Measurements from ENCODE around the gene BCAP31.

BCAP31 gene

DNA sequence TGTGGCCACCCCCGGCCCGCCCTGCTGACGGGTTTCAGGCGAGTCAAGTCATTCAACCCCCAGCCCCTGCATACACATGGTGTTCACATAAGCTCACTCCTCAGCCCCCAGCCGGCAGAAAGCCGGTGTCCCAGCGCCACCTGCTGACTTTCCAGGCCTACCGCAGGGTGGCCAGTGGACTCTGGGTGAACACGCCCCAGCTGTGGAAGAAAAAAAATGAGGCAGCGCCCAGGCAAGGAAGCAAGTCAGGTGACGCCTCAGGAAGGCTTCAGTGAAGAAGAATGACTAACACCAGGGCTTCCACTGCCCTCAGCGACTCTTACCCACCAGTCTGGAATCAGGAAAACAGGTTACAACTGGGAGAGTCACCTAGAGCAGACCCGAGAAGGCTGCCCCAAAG lies 15.8 kb downstream of the BCAP31 start:
- TF ChIP-seq OSR1 (CRISPR knock-in tag; IDR thresholded peaks at IDR 0.05) (no peak), ARNTL (CRISPR knock-in tag; IDR thresholded peaks at IDR 0.05; ENCODE audit: borderline replicate concordance, low read depth) (no peak), ZNF70 (CRISPR knock-in tag; IDR thresholded peaks at IDR 0.05) (no peak), ZFP3 (CRISPR knock-in tag; IDR thresholded peaks at IDR 0.05) (no peak), ZFP30 (CRISPR knock-in tag; IDR thresholded peaks at IDR 0.05) (no peak), ZC3H10 (CRISPR knock-in tag; IDR thresholded peaks at IDR 0.05) (no peak), ZNF8 (CRISPR knock-in tag; IDR thresholded peaks at IDR 0.05) (no peak), GLIS3 (CRISPR knock-in tag; IDR thresholded peaks at IDR 0.05) (no peak), TOX (CRISPR knock-in tag; IDR thresholded peaks at IDR 0.05; ENCODE audit: borderline replicate concordance) (no peak), ZNF565 (CRISPR knock-in tag; conservative IDR thresholded peaks at IDR 0.05; ENCODE audit: low read depth) (no peak), BACH2 (CRISPR knock-in tag; IDR thresholded peaks at IDR 0.05; ENCODE audit: borderline replicate concordance) (no peak), ESRRG (CRISPR knock-in tag; IDR thresholded peaks at IDR 0.05) (no peak)
- TF ChIP-seq, protein P1, sequence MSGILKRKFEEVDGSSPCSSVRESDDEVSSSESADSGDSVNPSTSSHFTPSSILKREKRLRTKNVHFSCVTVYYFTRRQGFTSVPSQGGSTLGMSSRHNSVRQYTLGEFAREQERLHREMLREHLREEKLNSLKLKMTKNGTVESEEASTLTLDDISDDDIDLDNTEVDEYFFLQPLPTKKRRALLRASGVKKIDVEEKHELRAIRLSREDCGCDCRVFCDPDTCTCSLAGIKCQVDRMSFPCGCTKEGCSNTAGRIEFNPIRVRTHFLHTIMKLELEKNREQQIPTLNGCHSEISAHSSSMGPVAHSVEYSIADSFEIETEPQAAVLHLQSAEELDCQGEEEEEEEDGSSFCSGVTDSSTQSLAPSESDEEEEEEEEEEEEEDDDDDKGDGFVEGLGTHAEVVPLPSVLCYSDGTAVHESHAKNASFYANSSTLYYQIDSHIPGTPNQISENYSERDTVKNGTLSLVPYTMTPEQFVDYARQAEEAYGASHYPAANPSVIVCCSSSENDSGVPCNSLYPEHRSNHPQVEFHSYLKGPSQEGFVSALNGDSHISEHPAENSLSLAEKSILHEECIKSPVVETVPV (CRISPR knock-in tag; IDR thresholded peaks at IDR 0.05), result no peak
- TF ChIP-seq, protein P2, sequence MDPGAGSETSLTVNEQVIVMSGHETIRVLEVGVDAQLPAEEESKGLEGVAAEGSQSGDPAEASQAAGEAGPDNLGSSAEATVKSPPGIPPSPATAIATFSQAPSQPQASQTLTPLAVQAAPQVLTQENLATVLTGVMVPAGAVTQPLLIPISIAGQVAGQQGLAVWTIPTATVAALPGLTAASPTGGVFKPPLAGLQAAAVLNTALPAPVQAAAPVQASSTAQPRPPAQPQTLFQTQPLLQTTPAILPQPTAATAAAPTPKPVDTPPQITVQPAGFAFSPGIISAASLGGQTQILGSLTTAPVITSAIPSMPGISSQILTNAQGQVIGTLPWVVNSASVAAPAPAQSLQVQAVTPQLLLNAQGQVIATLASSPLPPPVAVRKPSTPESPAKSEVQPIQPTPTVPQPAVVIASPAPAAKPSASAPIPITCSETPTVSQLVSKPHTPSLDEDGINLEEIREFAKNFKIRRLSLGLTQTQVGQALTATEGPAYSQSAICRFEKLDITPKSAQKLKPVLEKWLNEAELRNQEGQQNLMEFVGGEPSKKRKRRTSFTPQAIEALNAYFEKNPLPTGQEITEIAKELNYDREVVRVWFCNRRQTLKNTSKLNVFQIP (CRISPR knock-in tag; IDR thresholded peaks at IDR 0.05; ENCODE audit: borderline replicate concordance, low read depth), result no peak
- peak; percentile 92 for ATAC-seq

DNA sequence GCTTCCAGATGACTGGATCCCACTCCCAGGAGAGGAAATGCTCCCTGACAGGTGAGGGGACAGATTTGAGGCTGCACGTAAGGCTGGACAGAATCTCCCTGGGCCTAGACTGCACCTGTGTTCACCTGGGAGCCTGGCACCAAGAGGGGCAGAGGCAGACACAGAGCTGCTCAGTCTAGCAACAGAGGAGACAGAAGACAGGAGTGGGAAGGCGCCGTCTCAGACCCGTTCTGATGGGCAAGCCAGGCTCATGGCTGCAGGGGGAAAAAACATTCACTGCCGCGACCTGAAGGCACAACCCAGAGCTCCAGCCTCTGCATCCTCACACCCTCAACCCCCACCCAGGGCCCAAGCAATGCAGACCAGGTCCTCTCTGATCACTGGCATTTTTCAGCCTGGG lies 16.8 kb downstream of the BCAP31 start:
- ATAC-seq, result no peak
- TF ChIP-seq TCF4 (CRISPR knock-in tag; IDR thresholded peaks at IDR 0.05; ENCODE audit: borderline replicate concordance) (no peak), ISL1 (CRISPR knock-in tag; IDR thresholded peaks at IDR 0.05) (no peak), OSR1 (CRISPR knock-in tag; IDR thresholded peaks at IDR 0.05) (no peak), ZNF8 (CRISPR knock-in tag; IDR thresholded peaks at IDR 0.05) (no peak), GLIS3 (CRISPR knock-in tag; IDR thresholded peaks at IDR 0.05) (no peak), ZFP30 (CRISPR knock-in tag; IDR thresholded peaks at IDR 0.05) (no peak), ZNF565 (CRISPR knock-in tag; conservative IDR thresholded peaks at IDR 0.05; ENCODE audit: low read depth) (no peak)
- TF ChIP-seq, protein P1 (CRISPR knock-in tag; IDR thresholded peaks at IDR 0.05), result no peak
- TF ChIP-seq, protein P3, sequence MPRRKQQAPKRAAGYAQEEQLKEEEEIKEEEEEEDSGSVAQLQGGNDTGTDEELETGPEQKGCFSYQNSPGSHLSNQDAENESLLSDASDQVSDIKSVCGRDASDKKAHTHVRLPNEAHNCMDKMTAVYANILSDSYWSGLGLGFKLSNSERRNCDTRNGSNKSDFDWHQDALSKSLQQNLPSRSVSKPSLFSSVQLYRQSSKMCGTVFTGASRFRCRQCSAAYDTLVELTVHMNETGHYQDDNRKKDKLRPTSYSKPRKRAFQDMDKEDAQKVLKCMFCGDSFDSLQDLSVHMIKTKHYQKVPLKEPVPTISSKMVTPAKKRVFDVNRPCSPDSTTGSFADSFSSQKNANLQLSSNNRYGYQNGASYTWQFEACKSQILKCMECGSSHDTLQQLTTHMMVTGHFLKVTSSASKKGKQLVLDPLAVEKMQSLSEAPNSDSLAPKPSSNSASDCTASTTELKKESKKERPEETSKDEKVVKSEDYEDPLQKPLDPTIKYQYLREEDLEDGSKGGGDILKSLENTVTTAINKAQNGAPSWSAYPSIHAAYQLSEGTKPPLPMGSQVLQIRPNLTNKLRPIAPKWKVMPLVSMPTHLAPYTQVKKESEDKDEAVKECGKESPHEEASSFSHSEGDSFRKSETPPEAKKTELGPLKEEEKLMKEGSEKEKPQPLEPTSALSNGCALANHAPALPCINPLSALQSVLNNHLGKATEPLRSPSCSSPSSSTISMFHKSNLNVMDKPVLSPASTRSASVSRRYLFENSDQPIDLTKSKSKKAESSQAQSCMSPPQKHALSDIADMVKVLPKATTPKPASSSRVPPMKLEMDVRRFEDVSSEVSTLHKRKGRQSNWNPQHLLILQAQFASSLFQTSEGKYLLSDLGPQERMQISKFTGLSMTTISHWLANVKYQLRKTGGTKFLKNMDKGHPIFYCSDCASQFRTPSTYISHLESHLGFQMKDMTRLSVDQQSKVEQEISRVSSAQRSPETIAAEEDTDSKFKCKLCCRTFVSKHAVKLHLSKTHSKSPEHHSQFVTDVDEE (CRISPR knock-in tag; IDR thresholded peaks at IDR 0.05), result no peak
- TF ChIP-seq, protein P2 (CRISPR knock-in tag; IDR thresholded peaks at IDR 0.05; ENCODE audit: borderline replicate concordance, low read depth), result no peak

DNA sequence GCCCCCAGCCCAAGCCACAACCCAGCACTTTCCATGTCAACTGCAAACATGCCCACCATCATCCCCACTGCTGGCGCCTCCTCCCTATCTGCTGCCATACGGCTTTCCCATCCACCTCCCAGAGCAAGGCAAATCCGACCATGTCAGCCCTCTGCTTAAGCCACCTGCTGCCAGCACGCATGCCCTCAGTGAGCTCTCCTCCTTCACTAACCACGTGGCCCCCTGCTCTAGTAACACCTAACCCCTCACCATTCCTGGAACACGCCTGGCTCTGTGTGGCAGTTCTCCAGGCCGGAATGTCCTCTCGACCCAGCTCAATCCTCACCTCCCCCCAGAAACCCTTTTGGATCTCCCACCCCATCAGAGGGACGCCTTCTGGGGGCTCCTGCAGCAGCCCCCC lies 17.4 kb downstream of the BCAP31 start:
- ATAC-seq, result no peak
- TF ChIP-seq ZNF565 (CRISPR knock-in tag; conservative IDR thresholded peaks at IDR 0.05; ENCODE audit: low read depth), result no peak
- no peak for TF ChIP-seq ZC3H10 (CRISPR knock-in tag; IDR thresholded peaks at IDR 0.05)
- no peak for TF ChIP-seq CSDC2 (CRISPR knock-in tag; IDR thresholded peaks at IDR 0.05)
- TF ChIP-seq, protein P3 (CRISPR knock-in tag; IDR thresholded peaks at IDR 0.05), result no peak
- no peak for TF ChIP-seq ISL1 (CRISPR knock-in tag; IDR thresholded peaks at IDR 0.05)
- TF ChIP-seq ZFP3 (CRISPR knock-in tag; IDR thresholded peaks at IDR 0.05), result no peak
- no peak for TF ChIP-seq ZFP30 (CRISPR knock-in tag; IDR thresholded peaks at IDR 0.05)
- TF ChIP-seq, protein P2 (CRISPR knock-in tag; IDR thresholded peaks at IDR 0.05; ENCODE audit: borderline replicate concordance, low read depth), result no peak
- TF ChIP-seq SNAI2 (CRISPR knock-in tag; IDR thresholded peaks at IDR 0.05), result no peak
- TF ChIP-seq ZNF70 (CRISPR knock-in tag; IDR thresholded peaks at IDR 0.05), result no peak
- TF ChIP-seq, protein P4, sequence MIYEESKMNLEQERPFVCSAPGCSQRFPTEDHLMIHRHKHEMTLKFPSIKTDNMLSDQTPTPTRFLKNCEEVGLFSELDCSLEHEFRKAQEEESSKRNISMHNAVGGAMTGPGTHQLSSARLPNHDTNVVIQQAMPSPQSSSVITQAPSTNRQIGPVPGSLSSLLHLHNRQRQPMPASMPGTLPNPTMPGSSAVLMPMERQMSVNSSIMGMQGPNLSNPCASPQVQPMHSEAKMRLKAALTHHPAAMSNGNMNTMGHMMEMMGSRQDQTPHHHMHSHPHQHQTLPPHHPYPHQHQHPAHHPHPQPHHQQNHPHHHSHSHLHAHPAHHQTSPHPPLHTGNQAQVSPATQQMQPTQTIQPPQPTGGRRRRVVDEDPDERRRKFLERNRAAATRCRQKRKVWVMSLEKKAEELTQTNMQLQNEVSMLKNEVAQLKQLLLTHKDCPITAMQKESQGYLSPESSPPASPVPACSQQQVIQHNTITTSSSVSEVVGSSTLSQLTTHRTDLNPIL (CRISPR knock-in tag; IDR thresholded peaks at IDR 0.05; ENCODE audit: low read depth), result no peak
